H1 (cell line): ENCODE data around the gene COL27A1. TPM values are rescaled to one million over a fixed set of nuclear protein-coding genes. Genes with fewer than 3 reads are reported as not detected.

Source experiments
- CTCF ChIA-PET: fragments of 300-600 bp; sonication (Branson Sonifier 250); formaldehyde crosslinking; loops from one replicate; lab custom pipeline; 2021; ENCODE audit not compliant: partially characterized antibody; lab: Charles Lee
- POLR2A ChIA-PET: fragments of 300-600 bp; sonication (Branson Sonifier 250); formaldehyde crosslinking; loops from one replicate; lab custom pipeline; 2021; ENCODE audit warnings: inconsistent platforms; ENCODE audit not compliant: partially characterized antibody; lab: Charles Lee
- DNase-seq, 2 experiments: peaks; one replicate each; pipeline versions ENCODE4 v3.0.0 to v3.0.0-alpha.2; 2010 to 2022; ENCODE audit warnings: low spot score in 2 of 2, low read depth in 1 of 2, mixed read lengths in 1 of 2
- FAIRE-seq: peaks from 2 replicates; lab custom pipeline; 2011; peaks lifted over from hg19 to GRCh38; lab: Jason Lieb, UNC
- H2AFZ ChIP-seq: 2 replicates; pipeline ENCODE4 v1.8.1; 2012; ENCODE audit warnings: low read length, inconsistent platforms
- H2AK5ac ChIP-seq: 2 replicates; pipeline ENCODE4 v1.6.1; 2013; ENCODE audit warnings: low read depth, low read length
- H2BK120ac ChIP-seq: replicated peaks from 2 replicates; pipeline ENCODE3; 2013; ENCODE audit warnings: low read depth, low read length, inconsistent platforms
- H2BK12ac ChIP-seq: 2 replicates; pipeline ENCODE4 v1.6.1; 2013; ENCODE audit warnings: low read depth, low read length
- H2BK15ac ChIP-seq: 2 replicates; pipeline ENCODE4 v1.6.1; 2013; ENCODE audit warnings: low read length
- H2BK20ac ChIP-seq: 2 replicates; pipeline ENCODE4 v1.6.1; 2013; ENCODE audit warnings: low read length
- H2BK5ac ChIP-seq: 2 replicates; pipeline ENCODE4 v1.6.1; 2013; ENCODE audit warnings: low read depth, low read length
- H3K14ac ChIP-seq: 2 replicates; pipeline ENCODE4 v1.6.1; 2013; ENCODE audit warnings: inconsistent platforms; ENCODE audit not compliant: insufficient read length
- H3K18ac ChIP-seq: 2 replicates; pipeline ENCODE4 v1.6.1; 2013; ENCODE audit warnings: low read length; ENCODE audit errors: extremely low read depth
- H3K23ac ChIP-seq: 2 replicates; pipeline ENCODE4 v1.6.1; 2013; ENCODE audit warnings: inconsistent platforms; ENCODE audit not compliant: insufficient read length
- H3K23me2 ChIP-seq: 2 replicates; pipeline ENCODE4 v1.6.1; 2013; ENCODE audit warnings: low read depth, low read length
- H3K27ac ChIP-seq: 2 replicates; pipeline ENCODE4 v1.6.1; 2011; ENCODE audit warnings: low read depth, low read length, inconsistent platforms
- H3K27me3 ChIP-seq, 4 experiments: replicated peaks in 1 of 4; 1 replicate in 1 of 4; 2 replicates in 3 of 4; pipeline versions ENCODE4 v1.6.1 to v1.8.1; 2011 to 2013; ENCODE audit warnings: low read length in 3 of 4, mild to moderate bottlenecking in 3 of 4, inconsistent platforms in 2 of 4, mixed read lengths in 2 of 4, moderate library complexity in 1 of 4; ENCODE audit not compliant: control insufficient read depth in 3 of 4, insufficient read depth in 3 of 4; ENCODE audit errors: extremely low read depth in 1 of 4
- H3K36me3 ChIP-seq, 4 experiments: 2 replicates each; pipeline versions ENCODE4 v1.6.1 to v1.8.1; 2011 to 2013; ENCODE audit warnings: mild to moderate bottlenecking in 4 of 4, low read length in 3 of 4, moderate library complexity in 2 of 4, control low read depth in 1 of 4, inconsistent platforms in 1 of 4; ENCODE audit not compliant: insufficient read depth in 4 of 4, control insufficient read depth in 2 of 4
- H3K4ac ChIP-seq: replicated peaks from 2 replicates; pipeline ENCODE3; 2013; ENCODE audit warnings: low read length, low read depth, mixed read lengths, inconsistent platforms; ENCODE audit not compliant: insufficient read length
- H3K4me1 ChIP-seq, 4 experiments: replicated peaks in 1 of 4; 1 replicate in 1 of 4; 2 replicates in 3 of 4; pipeline versions ENCODE4 v1.6.1 to v1.8.1; 2011 to 2013; ENCODE audit warnings: low read length in 3 of 4, inconsistent platforms in 2 of 4, mixed read lengths in 1 of 4; ENCODE audit not compliant: insufficient read depth in 4 of 4, control insufficient read depth in 3 of 4
- H3K4me2 ChIP-seq, 2 experiments: 2 replicates each; pipeline versions ENCODE4 v1.6.1 to v1.8.1; 2011 to 2013; ENCODE audit warnings: low read depth in 2 of 2, low read length in 2 of 2, control low read depth in 1 of 2, inconsistent platforms in 1 of 2, mild to moderate bottlenecking in 1 of 2; ENCODE audit not compliant: insufficient read depth in 1 of 2
- H3K4me3 ChIP-seq, 4 experiments: fragments of 200-600, 300-600 bp in 1 of 4; sonication (generic), shearing (Covaris generic), sonication (Bioruptor Twin) in 1 of 4; 2 replicates each; pipeline versions ENCODE4 v1.5.1 to v1.8.1; 2011 to 2016; ENCODE audit warnings: low read length in 4 of 4, low read depth in 3 of 4, control low read depth in 2 of 4, inconsistent platforms in 2 of 4, mild to moderate bottlenecking in 2 of 4, mixed read lengths in 1 of 4, moderate library complexity in 1 of 4; ENCODE audit not compliant: insufficient read depth in 2 of 4; ENCODE audit errors: extremely low read depth in 1 of 4
- H3K56ac ChIP-seq: replicated peaks from 2 replicates; pipeline ENCODE3; 2013; ENCODE audit warnings: low read depth, mild to moderate bottlenecking, mixed read lengths, low read length, inconsistent platforms; ENCODE audit not compliant: insufficient read length
- H3K79me1 ChIP-seq: 2 replicates; pipeline ENCODE4 v1.6.1; 2013; ENCODE audit warnings: low read depth, low read length, control low read depth
- H3K79me2 ChIP-seq, 2 experiments: 2 replicates each; pipeline versions ENCODE4 v1.6.1 to v1.8.1; 2012 to 2013; ENCODE audit warnings: low read length in 2 of 2, mild to moderate bottlenecking in 2 of 2, inconsistent platforms in 1 of 2; ENCODE audit not compliant: insufficient read depth in 2 of 2, control insufficient read depth in 1 of 2
- H3K9ac ChIP-seq, 4 experiments: replicated peaks in 1 of 4; 1 replicate in 1 of 4; 2 replicates in 3 of 4; pipeline versions ENCODE4 v1.6.1 to v1.8.1; 2011 to 2013; ENCODE audit warnings: low read depth in 3 of 4, low read length in 3 of 4, control low read depth in 2 of 4, mild to moderate bottlenecking in 2 of 4, moderate library complexity in 2 of 4, inconsistent platforms in 1 of 4; ENCODE audit errors: extremely low read depth in 1 of 4
- H3K9me3 ChIP-seq, 2 experiments: 2 replicates each; pipeline versions ENCODE4 v1.6.1 to v1.8.1; 2012 to 2013; ENCODE audit warnings: mild to moderate bottlenecking in 2 of 2, moderate library complexity in 2 of 2, control low read depth in 1 of 2, inconsistent platforms in 1 of 2, low read depth in 1 of 2, low read length in 1 of 2, mixed read lengths in 1 of 2; ENCODE audit not compliant: insufficient read depth in 2 of 2
- H4K20me1 ChIP-seq, 2 experiments: replicated peaks in 1 of 2; 2 replicates each; pipeline versions ENCODE3 to v1.8.1; 2011 to 2013; ENCODE audit warnings: inconsistent platforms in 2 of 2, low read length in 2 of 2, mild to moderate bottlenecking in 1 of 2; ENCODE audit not compliant: insufficient read depth in 2 of 2, control insufficient read depth in 1 of 2
- H4K5ac ChIP-seq: 2 replicates; pipeline ENCODE4 v1.6.1; 2013; ENCODE audit warnings: low read length, low read depth, mixed read lengths, inconsistent platforms; ENCODE audit not compliant: insufficient read length
- H4K8ac ChIP-seq: 2 replicates; pipeline ENCODE4 v1.8.0; 2013; ENCODE audit warnings: mild to moderate bottlenecking, moderate library complexity, low read length, inconsistent platforms; ENCODE audit not compliant: insufficient read depth; ENCODE audit errors: extremely low read depth
- H4K91ac ChIP-seq: replicated peaks from 2 replicates; pipeline ENCODE3; 2013; ENCODE audit warnings: low read length, mixed read lengths, inconsistent platforms; ENCODE audit not compliant: insufficient read length
- CREB1 ChIP-seq: IDR thresholded peaks from 2 replicates; pipeline ENCODE4 v1.6.1; 2012; ENCODE audit warnings: inconsistent platforms
- E2F6 ChIP-seq: IDR thresholded peaks from 2 replicates; pipeline ENCODE4 v1.6.1; 2012; ENCODE audit warnings: inconsistent platforms
- GTF2F1 ChIP-seq: IDR thresholded peaks from 2 replicates; pipeline ENCODE4 v1.6.1; 2012; ENCODE audit warnings: low read depth, low read length, improper control_type of control experiment, borderline replicate concordance
- RNF2 ChIP-seq: fragments of 200-900, 300-1000 bp; sonication (generic); IDR thresholded peaks from 2 replicates; pipeline ENCODE4 v1.7.1; 2016; ENCODE audit warnings: borderline replicate concordance, low read depth, mild to moderate bottlenecking, antibody characterized with exemption, low read length; ENCODE audit not compliant: poor library complexity, severe bottlenecking; ENCODE audit errors: missing control alignments
- WGBS, 2 experiments: shearing (Covaris generic) in 1 of 2; methylation state at CpG; one replicate each; pipeline versions ENCODE4 v1.1.6 to v1.1.7; 2013 to 2015; ENCODE audit warnings: low lambda C conversion rate in 2 of 2, mixed read lengths in 2 of 2, inconsistent platforms in 1 of 2, low coverage in 1 of 2, missing lambda C conversion rate in 1 of 2; ENCODE audit not compliant: insufficient replicate concordance in 2 of 2, insufficient coverage in 1 of 2, insufficient read length in 1 of 2; ENCODE audit errors: extremely low coverage in 1 of 2, missing lambda C conversion rate in 1 of 2; 5-methylcytosine and 5-hydroxymethylcytosine counted together
- polyA plus RNA-seq, 7 experiments: library from polyadenylated mRNA; depleted of rRNA in 3 of 7; stranded (reverse) in 5 of 7; unstranded in 2 of 7; fragments of >200 nt in 5 of 7; fragments of 200-250 nt in 2 of 7; gene quantifications; 1 replicate in 5 of 7; 2 replicates in 1 of 7; 4 replicates in 1 of 7; pipeline versions ENCODE4 v1.2.1 to v1.2.3, GENCODE V29; 2011 to 2013; ENCODE audit warnings: missing spikeins in 2 of 7, mixed read lengths in 2 of 7
- total RNA-seq: library from RNA; stranded (reverse); fragmentation: NEBNext Ultra II Directional; extraction: Animal tissue kit (Norgen Biotek cat#: 25700); gene quantifications from 2 replicates; pipeline ENCODE4 v1.2.1, GENCODE V29; 2021

The COL27A1 gene
- total and polyA plus RNA-seq, 2 of the 8 experiments (the other 6 are each of a cell fraction or from before 2014, with no cell fraction given): 15.1 to 22.8 TPM

GRCh38 chr9:114250235-114250568, 94.9 kb downstream of the COL27A1 start:
- no peak overlapping the region for H4K8ac ChIP-seq
- H3K18ac ChIP-seq: no peak overlapping the region
- POLR2A ChIA-PET: interaction anchor here (0.5 kb wide), 1 partner anchor 685 kb away, joined by 3 read pairs; no protein-coding TSS in a partner anchor
- H4K5ac ChIP-seq: no peak overlapping the region
- no peaks in the 10 kb centered on the region for H4K20me1 ChIP-seq
- H3K79me1 ChIP-seq: no peaks in the 10 kb centered on the region
- no peak overlapping the region for H3K4me3 ChIP-seq
- H2BK15ac ChIP-seq: no peak overlapping the region
- H3K27me3 ChIP-seq: no peaks in the 10 kb centered on the region
- no peaks in the 10 kb centered on the region for H3K79me2 ChIP-seq
- H2AK5ac ChIP-seq: no peak overlapping the region
- no peaks in the 10 kb centered on the region for H3K9me3 ChIP-seq
- 83% methylated on average over 12 of the region's 13 CpGs; no CpG with 5 or more reads in 1 of the 2 experiments for WGBS, 2 experiments
- H3K23ac ChIP-seq: no peak overlapping the region
- no peak overlapping the region for H2BK120ac ChIP-seq
- no peak overlapping the region for H2BK5ac ChIP-seq
- no peak overlapping the region for H3K56ac ChIP-seq
- FAIRE-seq: no peak
- H2BK20ac ChIP-seq: no peak overlapping the region
- no peaks in the 10 kb centered on the region for H3K23me2 ChIP-seq
- no peak overlapping the region for H3K4me2 ChIP-seq
- no peak for TF ChIP-seq GTF2F1
- no peak for TF ChIP-seq CREB1
- TF ChIP-seq RNF2: no peak
- no peak for TF ChIP-seq E2F6
- TF ChIP-seq, all 59 proteins: peak for 0
- H4K91ac ChIP-seq: no peak overlapping the region
- no peak overlapping the region for H2AFZ ChIP-seq
- H3K4me1 ChIP-seq: no peaks in the 10 kb centered on the region
- H3K14ac ChIP-seq: no peak overlapping the region
- no peak overlapping the region for H3K9ac ChIP-seq
- H2BK12ac ChIP-seq: no peak overlapping the region
- H3K4ac ChIP-seq: no peak overlapping the region
- CTCF ChIA-PET: interaction anchor here (0.6 to 2.2 kb wide), 6 partner anchors 12 to 142 kb away, joined by 3 to 9 read pairs (median 6); no protein-coding TSS in a partner anchor
- H3K27ac ChIP-seq: no peak overlapping the region
- no peak for DNase-seq
- H3K36me3 ChIP-seq: no peaks in the 10 kb centered on the region
